ENCODE results near the gene SLC28A2. TPM values are rescaled to one million over a fixed set of nuclear protein-coding genes. Genes with fewer than 3 reads are reported as not detected.
"Not testable (repeated sequence)": the region's sequence is repeated elsewhere in the genome, so short reads cannot be mapped to it uniquely, and the experiment has no call there.

Gene SLC28A2
- total and polyA plus RNA-seq, 4 donors: 0.10 to 1.5 (median 0.25) TPM

GRCh38 chr15:45242289-45242688, 9.7 kb upstream of the SLC28A2 start:
- H3K27ac ChIP-seq (ENCODE audit: low read depth in 1 of 2, low read length in 1 of 2): no peak overlapping the region
- no peaks in the 10 kb centered on the region for H3K36me3 ChIP-seq (ENCODE audit: control insufficient read depth in 4 of 4, insufficient read depth in 4 of 4, low read length in 4 of 4)
- H3K9me3 ChIP-seq (ENCODE audit: control insufficient read depth in 4 of 4, insufficient read depth in 3 of 4, low read length in 3 of 4): peaks cover 0 to 32% (median 28%) of the 10 kb centered on the region in 4 donors
- WGBS, 2 donors: 69 to 76% methylated on average over 9 of the region's 9 CpGs
- H3K4me1 ChIP-seq (ENCODE audit: control insufficient read depth in 5 of 5, insufficient read depth in 5 of 5, low read length in 5 of 5): no peaks in the 10 kb centered on the region
- no peak for DNase-seq
- H3K4me3 ChIP-seq: no peak overlapping the region
- no peaks in the 10 kb centered on the region for H3K27me3 ChIP-seq (ENCODE audit: control insufficient read depth in 3 of 3, insufficient read depth in 3 of 3, low read length in 2 of 3)
- H3K9ac ChIP-seq (ENCODE audit: insufficient read depth in 1 of 2, low read length in 2 of 2): no peak overlapping the region
- no peak for ATAC-seq (ENCODE audit: insufficient read depth, low FRiP score)
- TF ChIP-seq CTCF (IDR thresholded peaks at IDR 0.05; ENCODE audit: control extremely low read depth, extremely low read depth): no peak

- H3K4me1 ChIP-seq (ENCODE audit: control insufficient read depth in 5 of 5, insufficient read depth in 5 of 5, low read length in 5 of 5): no peaks in the 10 kb centered on the region
- DNase-seq (no peak), ATAC-seq (ENCODE audit: insufficient read depth, low FRiP score) (no peak)
- no peak overlapping the region for H3K4me3 ChIP-seq
- no peak for TF ChIP-seq CTCF (IDR thresholded peaks at IDR 0.05; ENCODE audit: control extremely low read depth, extremely low read depth)
- no peak overlapping the region for H3K27ac ChIP-seq (ENCODE audit: low read depth in 1 of 2, low read length in 1 of 2)
- H3K9me3 ChIP-seq (ENCODE audit: control insufficient read depth in 4 of 4, insufficient read depth in 3 of 4, low read length in 3 of 4): peaks cover 0 to 7% (median under 1%) of the 10 kb centered on the region in 4 donors
- WGBS, 2 donors: 94 to 95% methylated on average over 4 of the region's 4 CpGs
- H3K9ac ChIP-seq (ENCODE audit: insufficient read depth in 1 of 2, low read length in 2 of 2): no peak overlapping the region
- H3K36me3 ChIP-seq (ENCODE audit: control insufficient read depth in 4 of 4, insufficient read depth in 4 of 4, low read length in 4 of 4): peaks cover 0 to 3% (median 0%) of the 10 kb centered on the region in 4 donors
- no peaks in the 10 kb centered on the region for H3K27me3 ChIP-seq (ENCODE audit: control insufficient read depth in 3 of 3, insufficient read depth in 3 of 3, low read length in 2 of 3)
Observed at GRCh38 chr15:45249125-45249780, 2.8 kb upstream of the SLC28A2 start.

GRCh38 chr15:45253330-45253729, 1.3 kb downstream of the SLC28A2 start:
- 76 to 92% methylated on average over 2 of the region's 2 CpGs for WGBS, 2 donors
- no peak for DNase-seq
- Histone ChIP-seq H3K9me3 (ENCODE audit: control insufficient read depth in 4 of 4, insufficient read depth in 3 of 4, low read length in 3 of 4) (no peaks in the 10 kb centered on the region), H3K4me1 (ENCODE audit: control insufficient read depth in 5 of 5, insufficient read depth in 5 of 5, low read length in 5 of 5) (no peaks in the 10 kb centered on the region), H3K27ac (ENCODE audit: low read depth in 1 of 2, low read length in 1 of 2) (no peak overlapping the region), H3K36me3 (ENCODE audit: control insufficient read depth in 4 of 4, insufficient read depth in 4 of 4, low read length in 4 of 4) (peaks cover 0 to 3% (median 0%) of the 10 kb centered on the region in 4 donors), H3K27me3 (ENCODE audit: control insufficient read depth in 3 of 3, insufficient read depth in 3 of 3, low read length in 2 of 3) (no peaks in the 10 kb centered on the region), H3K4me3 (no peak overlapping the region), H3K9ac (ENCODE audit: insufficient read depth in 1 of 2, low read length in 2 of 2) (no peak overlapping the region)
- no peak for TF ChIP-seq CTCF (IDR thresholded peaks at IDR 0.05; ENCODE audit: control extremely low read depth, extremely low read depth)
- ATAC-seq (ENCODE audit: insufficient read depth, low FRiP score): no peak

- no peak for TF ChIP-seq CTCF (IDR thresholded peaks at IDR 0.05; ENCODE audit: control extremely low read depth, extremely low read depth)
- Histone ChIP-seq H3K27ac (ENCODE audit: low read depth in 1 of 2, low read length in 1 of 2) (no peak overlapping the region), H3K27me3 (ENCODE audit: control insufficient read depth in 3 of 3, insufficient read depth in 3 of 3, low read length in 2 of 3) (no peaks in the 10 kb centered on the region), H3K9me3 (ENCODE audit: control insufficient read depth in 4 of 4, insufficient read depth in 3 of 4, low read length in 3 of 4) (no peaks in the 10 kb centered on the region), H3K9ac (ENCODE audit: insufficient read depth in 1 of 2, low read length in 2 of 2) (no peak overlapping the region), H3K4me1 (ENCODE audit: control insufficient read depth in 5 of 5, insufficient read depth in 5 of 5, low read length in 5 of 5) (no peaks in the 10 kb centered on the region), H3K4me3 (no peak overlapping the region), H3K36me3 (ENCODE audit: control insufficient read depth in 4 of 4, insufficient read depth in 4 of 4, low read length in 4 of 4) (peaks cover 0 to 3% (median 0%) of the 10 kb centered on the region in 4 donors)
- 92 to 96% methylated on average over 1 of the region's 1 CpG for WGBS, 2 donors
- ATAC-seq (ENCODE audit: insufficient read depth, low FRiP score): no peak
- DNase-seq: no peak
Observed at GRCh38 chr15:45254405-45254804, 2.4 kb downstream of the SLC28A2 start.

GRCh38 chr15:45254824-45255223, 2.8 kb downstream of the SLC28A2 start:
- WGBS, 2 donors: 66 to 73% methylated on average over 6 of the region's 6 CpGs
- not testable (repeated sequence) for H3K9ac ChIP-seq (ENCODE audit: insufficient read depth in 1 of 2, low read length in 2 of 2); H3K27ac ChIP-seq (ENCODE audit: low read depth in 1 of 2, low read length in 1 of 2); ATAC-seq (ENCODE audit: insufficient read depth, low FRiP score); H3K27me3 ChIP-seq (ENCODE audit: control insufficient read depth in 3 of 3, insufficient read depth in 3 of 3, low read length in 2 of 3); H3K9me3 ChIP-seq (ENCODE audit: control insufficient read depth in 4 of 4, insufficient read depth in 3 of 4, low read length in 3 of 4); H3K4me1 ChIP-seq (ENCODE audit: control insufficient read depth in 5 of 5, insufficient read depth in 5 of 5, low read length in 5 of 5); H3K36me3 ChIP-seq (ENCODE audit: control insufficient read depth in 4 of 4, insufficient read depth in 4 of 4, low read length in 4 of 4); H3K4me3 ChIP-seq
- peak in 1 of 3 donors; percentile 13 for DNase-seq

Data from lung (tissue), 12 donors.